Keratinocyte (primary cell): ENCODE results near the gene SEMA3E. TPM values are rescaled to one million over a fixed set of nuclear protein-coding genes. Genes with fewer than 3 reads are reported as not detected.

Source experiments
- DNase-seq: peaks from one replicate; pipeline ENCODE4 v3.0.0-alpha.2; 2011; ENCODE audit warnings: low read depth, missing footprints, low spot score
- FAIRE-seq: peaks from 2 replicates; lab custom pipeline; 2011; peaks lifted over from hg19 to GRCh38; lab: Jason Lieb, UNC
- H2AFZ ChIP-seq: 2 replicates; pipeline ENCODE4 v1.6.0; 2012; ENCODE audit warnings: low read length, control low read depth, inconsistent platforms; ENCODE audit not compliant: control insufficient read depth
- H3K27ac ChIP-seq: 2 replicates; pipeline ENCODE4 v1.5.1; 2011; ENCODE audit warnings: low read length; ENCODE audit not compliant: control insufficient read depth, insufficient read depth
- H3K27me3 ChIP-seq: 3 replicates; pipeline ENCODE4 v1.6.0; 2011; ENCODE audit warnings: low read length; ENCODE audit not compliant: control insufficient read depth, insufficient read depth; ENCODE audit errors: extremely low read depth
- H3K36me3 ChIP-seq, 2 experiments: 2 replicates in 1 of 2; 3 replicates in 1 of 2; pipeline ENCODE4 v1.5.1; 2011; ENCODE audit warnings: low read length in 2 of 2, mild to moderate bottlenecking in 1 of 2; ENCODE audit not compliant: control insufficient read depth in 2 of 2, insufficient read depth in 2 of 2; ENCODE audit errors: extremely low read depth in 1 of 2
- H3K4me1 ChIP-seq: 3 replicates; pipeline ENCODE4 v1.5.1; 2011; ENCODE audit warnings: low read length; ENCODE audit not compliant: control insufficient read depth, insufficient read depth; ENCODE audit errors: extremely low read depth
- H3K4me2 ChIP-seq: 3 replicates; pipeline ENCODE4 v1.6.0; 2011; ENCODE audit warnings: low read depth, low read length; ENCODE audit not compliant: control insufficient read depth, insufficient read depth; ENCODE audit errors: extremely low read depth
- H3K4me3 ChIP-seq, 3 experiments: fragments of 200-600 bp in 1 of 3; sonication (generic) in 1 of 3; 2 replicates in 2 of 3; 3 replicates in 1 of 3; pipeline ENCODE4 v1.5.1; 2011 to 2016; ENCODE audit warnings: low read length in 3 of 3, mild to moderate bottlenecking in 3 of 3, control low read depth in 2 of 3, inconsistent platforms in 1 of 3, low read depth in 1 of 3, mixed read lengths in 1 of 3, mixed run types in 1 of 3, moderate library complexity in 1 of 3; ENCODE audit not compliant: control insufficient read depth in 2 of 3, insufficient read depth in 2 of 3; ENCODE audit errors: extremely low read depth in 1 of 3
- H3K79me2 ChIP-seq: 2 replicates; pipeline ENCODE4 v1.6.0; 2012; ENCODE audit warnings: low read length; ENCODE audit not compliant: control insufficient read depth, insufficient read depth
- H3K9ac ChIP-seq: 3 replicates; pipeline ENCODE4 v1.6.0; 2011; ENCODE audit warnings: low read length; ENCODE audit not compliant: control insufficient read depth, insufficient read depth; ENCODE audit errors: extremely low read depth
- H3K9me1 ChIP-seq: 3 replicates; pipeline ENCODE4 v1.6.0; 2011; ENCODE audit warnings: low read length; ENCODE audit not compliant: control insufficient read depth, insufficient read depth; ENCODE audit errors: extremely low read depth
- H3K9me3 ChIP-seq: 2 replicates; pipeline ENCODE4 v1.5.1; 2012; ENCODE audit warnings: low read depth, low read length; ENCODE audit not compliant: control insufficient read depth
- H4K20me1 ChIP-seq: 3 replicates; pipeline ENCODE4 v1.6.0; 2011; ENCODE audit warnings: low read length; ENCODE audit not compliant: control insufficient read depth, insufficient read depth; ENCODE audit errors: extremely low read depth
- EZH2 ChIP-seq: IDR thresholded peaks from one replicate; pipeline ENCODE4 v1.6.1; 2012; ENCODE audit warnings: inconsistent platforms, mild to moderate bottlenecking, low read length, moderate library complexity
- dilution Hi-C: fragments of 300-500 bp; cut with MboI; formaldehyde crosslinking; loops from one replicate; pipeline ENCODE4 v1.7.0; 2020; ENCODE audit warnings: low sequenced_read_pairs; ENCODE audit not compliant: extremely low pct_ligation_motif_present
- polyA plus RNA-seq, 5 experiments: library from polyadenylated mRNA; depleted of rRNA in 3 of 5; stranded (reverse) in 3 of 5; stranded (forward) in 1 of 5; unstranded in 1 of 5; fragments of >200 nt; gene quantifications; 1 replicate in 1 of 5; 2 replicates in 3 of 5; 3 replicates in 1 of 5; pipeline versions ENCODE4 v1.2.1 to v1.2.3, GENCODE V29; 2011 to 2012; ENCODE audit warnings: missing spikeins in 2 of 5, low read depth in 1 of 5, low replicate concordance in 1 of 5
- TF ChIP-seq, protein P1 (sequence below), 3 experiments: IDR thresholded peaks in 1 of 3; conservative IDR thresholded peaks in 1 of 3; optimal IDR thresholded peaks in 1 of 3; 2 replicates in 2 of 3; 3 replicates in 1 of 3; pipeline versions ENCODE3 to v1.5.1; 2011; ENCODE audit warnings: low read length in 3 of 3, mild to moderate bottlenecking in 3 of 3, moderate library complexity in 2 of 3, control low read depth in 1 of 3, inconsistent platforms in 1 of 3; ENCODE audit not compliant: insufficient read depth in 2 of 3; ENCODE audit errors: extremely low read depth in 1 of 3

SEMA3E gene
- polyA plus RNA-seq, 1 donor (not counting 4 experiments of a cell fraction or from before 2014, with no cell fraction given) = 0.21 TPM

DNA sequence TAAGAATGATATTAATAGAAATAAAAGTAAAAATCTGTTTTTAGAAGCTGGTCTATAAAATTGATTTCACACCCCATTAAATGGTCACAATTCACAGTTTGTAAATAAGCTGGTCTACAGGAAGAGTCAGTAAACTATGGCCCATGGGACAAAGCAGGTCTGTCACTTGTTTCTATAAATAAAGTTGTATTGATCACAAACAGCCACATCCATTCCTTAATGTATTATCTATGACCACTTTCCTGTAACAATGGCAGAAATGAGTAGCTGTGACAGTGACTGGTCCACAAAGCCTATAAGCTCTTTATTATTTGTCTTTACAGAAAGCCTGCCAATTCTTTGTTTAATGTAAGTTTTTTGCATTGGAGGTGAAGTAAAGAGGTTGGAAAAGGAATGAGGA lies 114.5 kb downstream of the SEMA3E start:
- Histone ChIP-seq H3K4me3 (no peak overlapping the region), H3K9me3 (no peaks in the 10 kb centered on the region), H3K27me3 (no peaks in the 10 kb centered on the region), H3K36me3 (no peaks in the 10 kb centered on the region), H3K9me1 (no peaks in the 10 kb centered on the region), H3K9ac (no peak overlapping the region), H3K4me1 (no peaks in the 10 kb centered on the region), H3K27ac (no peak overlapping the region), H3K79me2 (no peaks in the 10 kb centered on the region), H2AFZ (no peak overlapping the region), H3K4me2 (no peak overlapping the region), H4K20me1 (no peaks in the 10 kb centered on the region)
- DNase-seq (no peak), FAIRE-seq (no peak)
- no peak for TF ChIP-seq EZH2
- TF ChIP-seq, protein P1, sequence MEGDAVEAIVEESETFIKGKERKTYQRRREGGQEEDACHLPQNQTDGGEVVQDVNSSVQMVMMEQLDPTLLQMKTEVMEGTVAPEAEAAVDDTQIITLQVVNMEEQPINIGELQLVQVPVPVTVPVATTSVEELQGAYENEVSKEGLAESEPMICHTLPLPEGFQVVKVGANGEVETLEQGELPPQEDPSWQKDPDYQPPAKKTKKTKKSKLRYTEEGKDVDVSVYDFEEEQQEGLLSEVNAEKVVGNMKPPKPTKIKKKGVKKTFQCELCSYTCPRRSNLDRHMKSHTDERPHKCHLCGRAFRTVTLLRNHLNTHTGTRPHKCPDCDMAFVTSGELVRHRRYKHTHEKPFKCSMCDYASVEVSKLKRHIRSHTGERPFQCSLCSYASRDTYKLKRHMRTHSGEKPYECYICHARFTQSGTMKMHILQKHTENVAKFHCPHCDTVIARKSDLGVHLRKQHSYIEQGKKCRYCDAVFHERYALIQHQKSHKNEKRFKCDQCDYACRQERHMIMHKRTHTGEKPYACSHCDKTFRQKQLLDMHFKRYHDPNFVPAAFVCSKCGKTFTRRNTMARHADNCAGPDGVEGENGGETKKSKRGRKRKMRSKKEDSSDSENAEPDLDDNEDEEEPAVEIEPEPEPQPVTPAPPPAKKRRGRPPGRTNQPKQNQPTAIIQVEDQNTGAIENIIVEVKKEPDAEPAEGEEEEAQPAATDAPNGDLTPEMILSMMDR (optimal IDR thresholded peaks at IDR 0.05 in 1 of 3, IDR thresholded peaks at IDR 0.05 in 1 of 3, conservative IDR thresholded peaks at IDR 0.05 in 1 of 3; ENCODE audit: extremely low read depth in 1 of 3, insufficient read depth in 2 of 3, low read length in 3 of 3) = no peak
- dilution Hi-C loops = no loop called here

DNA sequence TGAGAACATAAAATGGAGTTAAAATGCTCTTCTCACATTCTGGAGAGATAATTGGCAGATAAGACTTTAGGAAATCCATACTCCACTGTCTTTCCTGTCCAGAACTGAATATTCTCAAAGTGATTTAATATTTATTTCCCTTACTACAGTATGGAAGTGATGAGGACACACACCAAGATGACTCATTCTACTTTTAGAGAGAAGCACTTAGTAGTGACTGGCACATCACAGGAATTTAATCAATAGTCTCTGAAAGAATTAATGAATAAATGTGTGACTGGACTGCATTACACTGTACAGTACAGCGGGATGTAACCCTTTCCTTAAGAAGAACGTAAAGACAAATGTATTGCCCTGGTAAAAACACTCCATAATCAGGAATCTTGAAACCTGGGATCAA lies 116.7 kb downstream of the SEMA3E start:
- H3K4me2 ChIP-seq = no peak overlapping the region
- no peaks in the 10 kb centered on the region for H3K9me1 ChIP-seq
- DNase-seq (no peak), FAIRE-seq (no peak)
- no peaks in the 10 kb centered on the region for H3K9me3 ChIP-seq
- H3K27me3 ChIP-seq = no peaks in the 10 kb centered on the region
- dilution Hi-C loops = no loop called here
- no peaks in the 10 kb centered on the region for H3K36me3 ChIP-seq
- H2AFZ ChIP-seq = no peak overlapping the region
- H3K4me1 ChIP-seq = no peaks in the 10 kb centered on the region
- H3K79me2 ChIP-seq = no peaks in the 10 kb centered on the region
- no peaks in the 10 kb centered on the region for H4K20me1 ChIP-seq
- TF ChIP-seq EZH2 = no peak
- no peak overlapping the region for H3K27ac ChIP-seq
- no peak overlapping the region for H3K4me3 ChIP-seq
- no peak overlapping the region for H3K9ac ChIP-seq

DNA sequence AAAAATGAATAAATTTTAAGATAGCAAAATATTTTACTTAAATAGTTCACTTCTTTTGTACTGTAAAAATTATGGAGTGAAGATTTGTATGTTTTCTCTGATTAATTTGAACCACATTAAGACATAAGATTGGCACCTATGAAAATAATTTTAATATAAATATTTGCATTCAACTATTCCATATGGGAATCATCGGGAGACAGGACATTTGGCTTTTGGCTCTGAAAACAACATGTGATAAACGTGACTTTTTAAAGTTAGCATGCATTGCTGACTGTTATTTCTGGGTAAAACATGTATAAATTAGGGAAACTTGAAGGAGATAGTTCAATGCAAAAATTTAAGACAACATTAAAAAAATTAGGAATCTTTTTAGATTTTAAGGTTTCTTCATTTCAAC lies 117.2 kb downstream of the SEMA3E start:
- Histone ChIP-seq H3K79me2 (no peaks in the 10 kb centered on the region), H3K9me3 (no peaks in the 10 kb centered on the region), H3K9ac (no peak overlapping the region), H3K4me2 (no peak overlapping the region), H3K9me1 (no peaks in the 10 kb centered on the region), H2AFZ (no peak overlapping the region), H3K36me3 (no peaks in the 10 kb centered on the region), H3K4me1 (no peaks in the 10 kb centered on the region), H3K4me3 (no peak overlapping the region), H3K27me3 (no peaks in the 10 kb centered on the region), H4K20me1 (no peaks in the 10 kb centered on the region), H3K27ac (no peak overlapping the region)
- dilution Hi-C loops = no loop called here
- TF ChIP-seq, protein P1 (optimal IDR thresholded peaks at IDR 0.05 in 1 of 3, IDR thresholded peaks at IDR 0.05 in 1 of 3, conservative IDR thresholded peaks at IDR 0.05 in 1 of 3; ENCODE audit: extremely low read depth in 1 of 3, insufficient read depth in 2 of 3, low read length in 3 of 3) = no peak
- no peak for TF ChIP-seq EZH2
- no peak for DNase-seq
- FAIRE-seq = no peak
